AML-193 (cell line): ENCODE measurements around the gene DSTYK.
"Not testable (repeated sequence)": the region's sequence is repeated elsewhere in the genome, so short reads cannot be mapped to it uniquely, and the experiment has no call there.

Experiments
- DNase-seq, 2 experiments: peaks; one replicate each; lab custom pipeline; 2025; lab: John Stamatoyannopoulos, UW

The DSTYK gene

GRCh38 chr1:205172729-205173366 is 38.7 kb downstream of the DSTYK start:
- DNase-seq = no peak

- DNase-seq = no peak
These were observed 40.1 kb downstream of the DSTYK start for GRCh38 chr1:205171369-205171768.

- DNase-seq = no peak
These were observed 40.8 kb downstream of the DSTYK start for GRCh38 chr1:205170532-205171269.

GRCh38 chr1:205169248-205169647 is 42.3 kb downstream of the DSTYK start:
- DNase-seq = no peak

GRCh38 chr1:205168291-205168690 is 43.2 kb downstream of the DSTYK start:
- DNase-seq = no peak

GRCh38 chr1:205162301-205162700 is 49.2 kb downstream of the DSTYK start:
- DNase-seq = no peak

GRCh38 chr1:205161076-205161475 is 50.4 kb downstream of the DSTYK start:
- DNase-seq = no peak

GRCh38 chr1:205158048-205158616 is 53.4 kb downstream of the DSTYK start:
- DNase-seq = no peak

- DNase-seq = not testable (repeated sequence)
These were observed 55.7 kb downstream of the DSTYK start for GRCh38 chr1:205155665-205156377.

- no peak for DNase-seq
These were observed 59.0 kb downstream of the DSTYK start for GRCh38 chr1:205152505-205152904.

- no peak for DNase-seq
These were observed 60.7 kb downstream of the DSTYK start for GRCh38 chr1:205150651-205151428.

- DNase-seq = no peak
These were observed 64.2 kb downstream of the DSTYK start for GRCh38 chr1:205147191-205147835.

GRCh38 chr1:205144751-205145150 is 66.8 kb downstream of the DSTYK start:
- DNase-seq = no peak

GRCh38 chr1:205144046-205144720 is 67.3 kb downstream of the DSTYK start:
- DNase-seq = no peak

- DNase-seq = no peak
These were observed 69.4 kb downstream of the DSTYK start for GRCh38 chr1:205142102-205142469.

- DNase-seq = peak; percentile 78 to 82
These were observed 70.0 kb downstream of the DSTYK start for GRCh38 chr1:205141236-205142101.

GRCh38 chr1:205140113-205140512 is 71.4 kb downstream of the DSTYK start:
- DNase-seq = no peak

- no peak for DNase-seq
These were observed 73.6 kb downstream of the DSTYK start for GRCh38 chr1:205137901-205138300.

- no peak for DNase-seq
These were observed 78.2 kb downstream of the DSTYK start for GRCh38 chr1:205133287-205133686.
